ENCODE measurements around the gene SYCN. TPM values are rescaled to one million over a fixed set of nuclear protein-coding genes. Genes with fewer than 3 reads are reported as not detected.

The SYCN gene
- total and polyA plus RNA-seq, 2 experiments from 2014 or later, result not detected

GRCh38 chr19:39193803-39194202 lies 10.3 kb downstream of the SYCN start:
- in situ Hi-C loops (cut with MboI), result no loop called here
- no peaks in the 10 kb centered on the region for H3K9me3 ChIP-seq (ENCODE audit: low read depth)
- no peak overlapping the region for H2AFZ ChIP-seq
- no peaks in the 10 kb centered on the region; the same call in 1 of the 2 replicates for H3K4me1 ChIP-seq (ENCODE audit: insufficient read depth)
- TF ChIP-seq EZH2 (IDR thresholded peaks at IDR 0.05; ENCODE audit: insufficient read depth, poor library complexity, severe bottlenecking) (no peak), EZH2phosphoT487 (IDR thresholded peaks at IDR 0.05; ENCODE audit: insufficient read depth, low read depth) (no peak)
- H3K79me2 ChIP-seq (ENCODE audit: insufficient read depth), result no peaks in the 10 kb centered on the region
- H3K36me3 ChIP-seq (ENCODE audit: low read depth), result no peaks in the 10 kb centered on the region
- DNase-seq, result no peak
- WGBS, 2 experiments (ENCODE audit: low coverage in 1 of 2, low lambda C conversion rate in 2 of 2, missing lambda C conversion rate in 2 of 2), result 2 to 3% methylated on average over 7 to 8 of the region's 8 CpGs
- H4K20me1 ChIP-seq (ENCODE audit: insufficient read depth), result no peaks in the 10 kb centered on the region
- peaks cover 37% of the 10 kb centered on the region for H3K27me3 ChIP-seq (replicated peaks; ENCODE audit: insufficient read depth)
- H3F3A ChIP-seq (ENCODE audit: insufficient read depth), result no peaks in the 10 kb centered on the region
- H3K4me3 ChIP-seq, result no peak overlapping the region
- no peaks in the 10 kb centered on the region for H3K9me2 ChIP-seq (ENCODE audit: insufficient read depth)
- no peak overlapping the region for H3K4me2 ChIP-seq (ENCODE audit: unreplicated experiment)
- H3K9ac ChIP-seq, result no peak overlapping the region
- H3K27ac ChIP-seq, result no peak overlapping the region

GRCh38 chr19:39192846-39193245 lies 11.2 kb downstream of the SYCN start:
- Histone ChIP-seq H3K27ac (no peak overlapping the region), H3K36me3 (ENCODE audit: low read depth) (no peaks in the 10 kb centered on the region), H2AFZ (no peak overlapping the region), H3K9ac (no peak overlapping the region), H3K9me2 (ENCODE audit: insufficient read depth) (no peaks in the 10 kb centered on the region), H3F3A (ENCODE audit: insufficient read depth) (no peaks in the 10 kb centered on the region), H4K20me1 (ENCODE audit: insufficient read depth) (no peaks in the 10 kb centered on the region), H3K79me2 (ENCODE audit: insufficient read depth) (no peaks in the 10 kb centered on the region), H3K4me3 (no peak overlapping the region), H3K9me3 (ENCODE audit: low read depth) (no peaks in the 10 kb centered on the region), H3K4me1 (ENCODE audit: insufficient read depth) (no peaks in the 10 kb centered on the region; the same call in 1 of the 2 replicates), H3K4me2 (ENCODE audit: unreplicated experiment) (no peak overlapping the region), H3K27me3 (replicated peaks; ENCODE audit: insufficient read depth) (peaks cover 32% of the 10 kb centered on the region)
- no peak for DNase-seq
- TF ChIP-seq EZH2 (IDR thresholded peaks at IDR 0.05; ENCODE audit: insufficient read depth, poor library complexity, severe bottlenecking) (no peak), EZH2phosphoT487 (IDR thresholded peaks at IDR 0.05; ENCODE audit: insufficient read depth, low read depth) (no peak)
- in situ Hi-C loops (cut with MboI), result no loop called here
- WGBS, 2 experiments (ENCODE audit: low coverage in 1 of 2, low lambda C conversion rate in 2 of 2, missing lambda C conversion rate in 2 of 2), result 37 to 45% methylated on average over 2 of the region's 2 CpGs

- no peak for DNase-seq
- Histone ChIP-seq H3K4me3 (no peak overlapping the region), H3K27ac (no peak overlapping the region), H3K9me2 (ENCODE audit: insufficient read depth) (no peaks in the 10 kb centered on the region), H3K4me1 (ENCODE audit: insufficient read depth) (no peaks in the 10 kb centered on the region), H3K79me2 (ENCODE audit: insufficient read depth) (no peaks in the 10 kb centered on the region), H3K27me3 (replicated peaks; ENCODE audit: insufficient read depth) (peaks cover 14% of the 10 kb centered on the region; the same call in 1 of the 2 replicates), H4K20me1 (ENCODE audit: insufficient read depth) (no peaks in the 10 kb centered on the region), H3K36me3 (ENCODE audit: low read depth) (no peaks in the 10 kb centered on the region), H3K9ac (no peak overlapping the region), H3K9me3 (ENCODE audit: low read depth) (no peaks in the 10 kb centered on the region), H3K4me2 (ENCODE audit: unreplicated experiment) (no peak overlapping the region), H2AFZ (no peak overlapping the region), H3F3A (ENCODE audit: insufficient read depth) (no peaks in the 10 kb centered on the region)
- WGBS, 2 experiments (ENCODE audit: low coverage in 1 of 2, low lambda C conversion rate in 2 of 2, missing lambda C conversion rate in 2 of 2), result 37 to 40% methylated on average over 11 of the region's 11 CpGs
- in situ Hi-C loops (cut with MboI), result no loop called here
- TF ChIP-seq EZH2phosphoT487 (IDR thresholded peaks at IDR 0.05; ENCODE audit: insufficient read depth, low read depth) (no peak), EZH2 (IDR thresholded peaks at IDR 0.05; ENCODE audit: insufficient read depth, poor library complexity, severe bottlenecking) (no peak)
Measured at GRCh38 chr19:39190768-39191167, 13.3 kb downstream of the SYCN start.

- H3K27me3 ChIP-seq (replicated peaks; ENCODE audit: insufficient read depth), result 0 out of 2 replicates have a peak, but pooled peaks cover under 1% of the 10 kb centered on the region
- H3K4me2 ChIP-seq (ENCODE audit: unreplicated experiment), result no peak overlapping the region
- no peaks in the 10 kb centered on the region for H3K36me3 ChIP-seq (ENCODE audit: low read depth)
- H2AFZ ChIP-seq, result no peak overlapping the region
- WGBS, 2 experiments (ENCODE audit: low coverage in 1 of 2, low lambda C conversion rate in 2 of 2, missing lambda C conversion rate in 2 of 2), result 70% methylated on average over 6 of the region's 6 CpGs
- H3F3A ChIP-seq (ENCODE audit: insufficient read depth), result no peaks in the 10 kb centered on the region
- H3K9me3 ChIP-seq (ENCODE audit: low read depth), result no peaks in the 10 kb centered on the region
- no peak overlapping the region for H3K4me3 ChIP-seq
- H3K9ac ChIP-seq, result no peak overlapping the region
- in situ Hi-C loops (cut with MboI), result no loop called here
- no peak for TF ChIP-seq EZH2phosphoT487 (IDR thresholded peaks at IDR 0.05; ENCODE audit: insufficient read depth, low read depth)
- no peak for TF ChIP-seq EZH2 (IDR thresholded peaks at IDR 0.05; ENCODE audit: insufficient read depth, poor library complexity, severe bottlenecking)
- no peaks in the 10 kb centered on the region for H4K20me1 ChIP-seq (ENCODE audit: insufficient read depth)
- H3K4me1 ChIP-seq (ENCODE audit: insufficient read depth), result no peaks in the 10 kb centered on the region
- H3K79me2 ChIP-seq (ENCODE audit: insufficient read depth), result no peaks in the 10 kb centered on the region
- no peak overlapping the region for H3K27ac ChIP-seq
- H3K9me2 ChIP-seq (ENCODE audit: insufficient read depth), result no peaks in the 10 kb centered on the region
- no peak for DNase-seq
Measured at GRCh38 chr19:39188960-39189359, 15.1 kb downstream of the SYCN start.

GRCh38 chr19:39187552-39187943 lies 16.5 kb downstream of the SYCN start:
- no peaks in the 10 kb centered on the region for H3K79me2 ChIP-seq (ENCODE audit: insufficient read depth)
- TF ChIP-seq EZH2 (IDR thresholded peaks at IDR 0.05; ENCODE audit: insufficient read depth, poor library complexity, severe bottlenecking) (no peak), EZH2phosphoT487 (IDR thresholded peaks at IDR 0.05; ENCODE audit: insufficient read depth, low read depth) (no peak)
- H3K9me3 ChIP-seq (ENCODE audit: low read depth), result no peaks in the 10 kb centered on the region
- no peaks in the 10 kb centered on the region for H3K4me1 ChIP-seq (ENCODE audit: insufficient read depth)
- no peaks in the 10 kb centered on the region for H4K20me1 ChIP-seq (ENCODE audit: insufficient read depth)
- no peak overlapping the region for H3K4me2 ChIP-seq (ENCODE audit: unreplicated experiment)
- in situ Hi-C loops (cut with MboI), result no loop called here
- no peaks in the 10 kb centered on the region for H3F3A ChIP-seq (ENCODE audit: insufficient read depth)
- no peak overlapping the region for H3K27ac ChIP-seq
- no peak overlapping the region for H3K4me3 ChIP-seq
- DNase-seq, result no peak
- H3K36me3 ChIP-seq (ENCODE audit: low read depth), result no peaks in the 10 kb centered on the region
- no peaks in the 10 kb centered on the region for H3K9me2 ChIP-seq (ENCODE audit: insufficient read depth)
- H3K27me3 ChIP-seq (replicated peaks; ENCODE audit: insufficient read depth), result no peaks in the 10 kb centered on the region
- 16 to 20% methylated on average over 8 of the region's 8 CpGs for WGBS, 2 experiments (ENCODE audit: low coverage in 1 of 2, low lambda C conversion rate in 2 of 2, missing lambda C conversion rate in 2 of 2)
- H2AFZ ChIP-seq, result no peak overlapping the region
- no peak overlapping the region for H3K9ac ChIP-seq
